Fibroblast of pulmonary artery (primary cell): Measurements from ENCODE around the gene PRDX3.

Source experiments
- DNase-seq: peaks from one replicate; pipeline ENCODE4 v3.0.0-alpha.2; 2010; ENCODE audit warnings: low read depth
- H3K4me3 ChIP-seq: replicated peaks from 2 replicates; pipeline ENCODE4 v1.5.1; 2011; ENCODE audit warnings: low read depth, mild to moderate bottlenecking, control low read depth, low read length, moderate library complexity
- TF ChIP-seq, protein P1 (sequence below): IDR thresholded peaks from 2 replicates; pipeline ENCODE4 v1.5.1; 2011; ENCODE audit warnings: mild to moderate bottlenecking, control low read depth, low read length, inconsistent platforms; ENCODE audit errors: missing control alignments

The PRDX3 gene

DNA sequence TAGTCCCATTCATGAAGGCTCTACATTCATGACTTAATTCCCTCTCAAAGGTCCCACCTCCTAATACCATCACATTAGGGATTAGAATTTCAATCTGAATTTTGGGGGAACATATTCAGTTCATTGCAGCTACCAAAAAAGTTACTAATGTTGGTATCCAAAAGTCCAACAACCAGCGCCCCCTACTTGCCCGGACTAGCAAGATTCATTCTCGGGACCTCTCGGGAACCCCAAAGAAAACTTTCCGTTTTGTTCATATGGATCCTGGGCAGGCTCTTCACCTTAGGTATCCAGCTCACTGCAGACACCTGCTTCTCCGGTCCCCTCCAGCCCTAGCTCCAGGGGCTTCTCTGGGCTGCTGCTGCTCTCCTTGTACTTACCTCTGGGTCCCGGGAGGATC is 19.8 kb upstream of the PRDX3 start:
- TF ChIP-seq, protein P1, sequence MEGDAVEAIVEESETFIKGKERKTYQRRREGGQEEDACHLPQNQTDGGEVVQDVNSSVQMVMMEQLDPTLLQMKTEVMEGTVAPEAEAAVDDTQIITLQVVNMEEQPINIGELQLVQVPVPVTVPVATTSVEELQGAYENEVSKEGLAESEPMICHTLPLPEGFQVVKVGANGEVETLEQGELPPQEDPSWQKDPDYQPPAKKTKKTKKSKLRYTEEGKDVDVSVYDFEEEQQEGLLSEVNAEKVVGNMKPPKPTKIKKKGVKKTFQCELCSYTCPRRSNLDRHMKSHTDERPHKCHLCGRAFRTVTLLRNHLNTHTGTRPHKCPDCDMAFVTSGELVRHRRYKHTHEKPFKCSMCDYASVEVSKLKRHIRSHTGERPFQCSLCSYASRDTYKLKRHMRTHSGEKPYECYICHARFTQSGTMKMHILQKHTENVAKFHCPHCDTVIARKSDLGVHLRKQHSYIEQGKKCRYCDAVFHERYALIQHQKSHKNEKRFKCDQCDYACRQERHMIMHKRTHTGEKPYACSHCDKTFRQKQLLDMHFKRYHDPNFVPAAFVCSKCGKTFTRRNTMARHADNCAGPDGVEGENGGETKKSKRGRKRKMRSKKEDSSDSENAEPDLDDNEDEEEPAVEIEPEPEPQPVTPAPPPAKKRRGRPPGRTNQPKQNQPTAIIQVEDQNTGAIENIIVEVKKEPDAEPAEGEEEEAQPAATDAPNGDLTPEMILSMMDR: peak; percentile 54
- no peak for DNase-seq
- no peak overlapping the region for H3K4me3 ChIP-seq

DNA sequence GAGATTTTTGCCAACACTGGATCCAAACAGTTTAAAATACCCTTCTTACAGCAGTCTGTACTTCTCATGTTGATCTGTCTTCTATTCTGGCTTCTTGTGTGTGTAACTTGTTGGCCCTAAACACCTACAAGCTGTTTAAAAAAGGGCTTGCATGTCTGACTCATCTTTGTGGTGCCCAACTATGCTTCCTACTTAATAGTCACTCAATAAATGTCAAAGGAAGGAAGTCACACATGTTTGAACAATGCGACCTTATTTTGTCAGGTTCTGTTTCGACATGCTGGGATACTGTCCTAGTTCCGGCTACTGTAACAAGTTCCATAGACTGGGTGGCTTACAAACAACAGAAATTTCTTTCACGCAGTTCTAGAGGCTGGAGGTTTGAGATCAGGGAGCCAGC is 19.3 kb upstream of the PRDX3 start:
- H3K4me3 ChIP-seq: no peak overlapping the region
- TF ChIP-seq, protein P1: no peak
- DNase-seq: peak; percentile 57

DNA sequence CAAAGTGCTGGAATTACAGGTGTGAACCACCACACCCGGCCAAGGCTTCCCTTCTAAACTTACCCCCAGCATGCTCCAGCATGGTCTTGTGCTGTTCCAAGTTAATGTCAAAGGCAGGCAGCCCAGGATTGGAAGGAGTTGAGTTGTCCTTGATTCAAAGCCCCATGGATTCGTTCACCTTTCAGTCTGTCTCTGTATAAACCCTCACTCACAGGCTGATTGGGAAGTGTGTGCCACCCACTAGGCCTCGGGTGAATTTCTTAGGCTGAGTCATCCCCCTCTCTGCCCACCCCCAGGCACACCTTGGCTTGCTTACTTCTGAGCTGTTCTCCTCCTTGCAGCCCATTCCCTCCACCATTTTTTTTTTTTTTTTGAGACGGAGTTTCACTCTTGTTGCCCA is 13.3 kb upstream of the PRDX3 start:
- TF ChIP-seq, protein P1: no peak
- H3K4me3 ChIP-seq: no peak overlapping the region
- DNase-seq: no peak

DNA sequence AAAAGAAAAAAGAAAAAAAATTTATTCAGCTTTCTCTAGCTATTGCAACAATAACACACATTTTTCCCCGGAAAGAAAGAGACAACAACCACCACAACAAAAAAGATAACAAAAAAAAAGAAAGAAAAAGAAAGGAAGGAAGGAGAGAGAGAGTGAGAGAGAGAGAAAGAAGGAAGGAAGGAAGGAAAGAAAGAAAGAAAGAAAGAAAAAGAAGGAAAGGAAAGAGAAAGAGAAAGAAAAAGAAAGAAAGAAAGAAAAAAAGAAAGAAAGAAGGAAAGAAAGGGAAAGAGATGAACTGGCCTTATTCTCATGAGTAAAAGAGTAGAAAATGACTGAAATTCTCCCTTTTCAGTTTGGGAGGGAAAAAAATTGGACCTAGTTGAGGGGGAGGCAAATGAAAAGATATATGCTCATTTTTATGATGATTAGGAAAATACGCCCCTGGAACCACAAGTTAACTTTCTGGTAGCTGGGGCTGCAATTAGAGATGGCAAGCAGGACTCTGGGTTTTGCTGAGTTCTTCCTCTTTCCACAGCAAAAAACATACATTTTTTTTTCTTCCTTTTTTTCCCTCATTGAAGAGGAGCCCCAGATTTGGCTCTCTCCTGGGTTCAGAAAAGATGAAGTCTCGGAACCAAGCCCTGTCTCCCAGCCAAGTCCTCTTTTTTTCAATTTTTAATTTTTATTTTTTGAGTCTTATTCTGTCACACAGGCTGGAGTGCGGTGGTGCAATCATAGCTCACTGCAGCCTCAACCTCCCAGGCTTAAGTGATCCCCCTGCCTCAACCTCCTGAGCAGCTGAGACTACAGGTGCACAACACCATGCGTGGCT is 12.6 kb upstream of the PRDX3 start:
- no peak for DNase-seq
- TF ChIP-seq, protein P1: no peak
- no peak overlapping the region for H3K4me3 ChIP-seq

DNA sequence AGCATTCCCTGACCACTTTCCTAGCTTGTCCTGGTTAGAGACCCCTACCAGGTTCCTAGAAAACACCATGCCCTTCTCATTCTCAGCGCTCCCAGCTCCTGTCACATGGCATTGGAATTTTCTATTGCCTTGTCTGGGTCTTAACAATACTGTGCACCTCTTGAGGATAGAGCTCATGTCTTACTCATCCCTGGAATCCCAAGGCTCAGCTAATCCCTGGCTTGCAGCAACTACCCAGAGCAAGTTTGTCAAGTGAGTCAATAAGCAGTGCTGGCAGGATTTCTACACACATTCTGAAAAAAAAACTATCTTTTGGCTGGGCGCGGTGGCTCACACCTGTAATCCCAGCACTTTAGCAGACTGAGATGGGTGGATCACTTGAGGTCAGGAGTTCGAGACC is 11.7 kb upstream of the PRDX3 start:
- DNase-seq: peak; percentile 95
- TF ChIP-seq, protein P1: no peak
- H3K4me3 ChIP-seq: no peak overlapping the region

DNA sequence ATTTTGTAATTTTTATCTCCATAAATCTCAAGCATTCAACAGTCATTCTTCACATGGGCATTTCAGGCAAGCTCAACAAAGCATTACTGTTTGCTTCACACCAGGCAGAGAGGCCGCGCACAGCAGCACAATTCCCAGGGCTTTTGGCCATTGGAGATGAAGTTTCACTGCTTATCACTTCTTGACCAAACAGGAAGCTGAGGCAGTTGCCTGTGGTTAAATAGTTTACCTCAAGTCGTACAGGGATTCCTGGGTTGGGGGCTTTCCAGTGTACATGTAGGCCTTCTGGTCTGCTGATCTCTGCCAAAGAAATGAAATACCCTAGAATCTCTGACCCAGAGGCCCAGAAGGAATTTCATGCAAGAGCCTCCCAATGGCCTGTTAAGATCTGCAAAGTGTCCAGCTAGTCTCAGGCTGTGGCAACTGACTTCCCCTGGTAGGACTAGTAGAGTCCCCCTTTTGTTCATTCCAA is 11.2 kb upstream of the PRDX3 start:
- peak; percentile 86 for DNase-seq

More for the DNA sequence above, 11.2 kb upstream of the PRDX3 start:
- no peak overlapping the region for H3K4me3 ChIP-seq
- TF ChIP-seq, protein P1: no peak
